ENCODE results near the gene UNC5A. TPM values are rescaled to one million over a fixed set of nuclear protein-coding genes. Genes with fewer than 3 reads are reported as not detected.

UNC5A gene
- polyA plus RNA-seq, 1 of the 3 experiments (the other 2 are of a cell fraction) = 0.46 TPM

DNA sequence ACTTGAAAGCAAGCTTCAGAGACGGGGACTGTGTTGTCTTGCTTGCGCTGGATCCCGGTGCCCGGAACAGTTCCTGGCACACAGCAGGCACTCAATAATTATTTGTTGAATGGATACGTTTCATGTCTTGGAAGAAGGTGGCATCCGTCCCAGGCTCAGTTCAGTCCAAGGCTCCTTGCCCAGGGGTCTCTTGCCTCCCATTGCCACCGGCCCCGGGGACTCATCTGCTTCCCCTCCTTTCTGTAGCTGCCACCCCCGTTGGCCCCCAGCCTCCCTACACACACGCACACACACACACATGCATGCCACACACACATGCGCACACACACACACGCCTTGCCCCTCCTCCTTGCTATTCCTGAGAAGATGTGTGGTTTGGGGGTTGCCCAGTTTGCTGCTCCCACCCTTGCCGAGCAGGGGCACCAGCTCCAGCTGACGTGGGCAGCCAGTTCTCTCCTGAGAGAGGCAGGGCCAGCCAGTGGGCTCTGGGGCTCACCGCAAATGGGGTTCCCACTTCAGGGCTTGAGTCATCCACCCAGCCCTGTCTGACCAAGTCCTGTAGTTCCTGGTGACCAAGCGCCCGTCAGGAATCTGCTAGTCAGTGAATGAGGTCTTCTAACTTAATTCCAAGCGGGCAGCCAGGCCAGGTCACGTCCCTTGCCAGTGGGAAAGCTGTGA lies 47.0 kb downstream of the UNC5A start (continued):
- no peak for TF ChIP-seq TAF1 (IDR thresholded peaks at IDR 0.05; ENCODE audit: borderline replicate concordance, low read depth, low read length)
- TF ChIP-seq NFIC (IDR thresholded peaks at IDR 0.05; ENCODE audit: borderline replicate concordance) = no peak
- no peak for TF ChIP-seq YY1 (IDR thresholded peaks at IDR 0.05; ENCODE audit: low read depth)
- TF ChIP-seq, protein P1, sequence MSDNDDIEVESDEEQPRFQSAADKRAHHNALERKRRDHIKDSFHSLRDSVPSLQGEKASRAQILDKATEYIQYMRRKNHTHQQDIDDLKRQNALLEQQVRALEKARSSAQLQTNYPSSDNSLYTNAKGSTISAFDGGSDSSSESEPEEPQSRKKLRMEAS (IDR thresholded peaks at IDR 0.05; ENCODE audit: low read depth) = no peak
- no peak for TF ChIP-seq ELF1 (IDR thresholded peaks at IDR 0.05)
- no peak for TF ChIP-seq NRF1 (IDR thresholded peaks at IDR 0.05; ENCODE audit: low read depth, low read length)
- no peak for TF ChIP-seq EZH2phosphoT487 (IDR thresholded peaks at IDR 0.05; ENCODE audit: borderline replicate concordance, low read depth)
- TF ChIP-seq MEF2A (IDR thresholded peaks at IDR 0.05; ENCODE audit: borderline replicate concordance, low read depth) = no peak

DNA sequence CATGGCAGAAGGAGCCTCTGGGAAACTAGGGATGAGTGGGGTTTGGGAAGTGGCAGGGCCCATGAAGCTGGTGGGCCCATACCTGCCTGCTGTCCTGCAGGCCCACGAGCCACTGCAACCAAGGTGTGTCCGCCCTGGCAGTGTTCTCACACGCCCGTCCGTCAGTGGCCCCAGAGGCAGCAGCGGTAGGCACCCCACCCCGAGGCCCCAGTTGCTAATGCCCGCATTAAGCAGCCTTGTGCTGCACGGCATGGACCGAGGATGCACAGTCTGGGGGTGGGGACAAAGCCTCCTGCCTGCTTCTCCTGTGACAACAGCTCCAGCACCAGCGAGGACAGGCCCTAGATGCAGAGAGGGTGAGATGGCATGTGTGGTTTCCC lies 47.5 kb downstream of the UNC5A start:
- no peak for DNase-seq
- CTCF ChIA-PET = interaction anchor here (0.8 to 1.6 kb wide), 4 partner anchors 9 to 197 kb away, joined by 3 to 6 read pairs (median 3); no protein-coding TSS in a partner anchor
- Histone ChIP-seq H3K4me2 (no peak overlapping the region), H3K27ac (ENCODE audit: low read depth in 2 of 2, low read length in 1 of 2) (no peak overlapping the region), H3K4me3 (ENCODE audit: low read depth in 2 of 2, low read length in 1 of 2) (no peak overlapping the region), H3K36me3 (replicated peaks in 1 of 2; ENCODE audit: control insufficient read depth in 1 of 2, insufficient read depth in 2 of 2, low read length in 1 of 2) (no peaks in the 10 kb centered on the region), H3K79me2 (ENCODE audit: insufficient read depth) (no peaks in the 10 kb centered on the region), H3F3A (replicated peaks; ENCODE audit: insufficient read depth) (no peaks in the 10 kb centered on the region), H2AFZ (ENCODE audit: low read depth) (no peak overlapping the region), H3K4me1 (ENCODE audit: control insufficient read depth in 1 of 2, insufficient read depth in 2 of 2, low read depth in 1 of 2, low read length in 1 of 2) (peaks cover 0 to 17% of the 10 kb centered on the region in 2 experiments; a peak in 1 of 4 replicates), H3K9me3 (no peaks in the 10 kb centered on the region), H3K9me2 (no peaks in the 10 kb centered on the region), H4K20me1 (ENCODE audit: insufficient read depth) (no peaks in the 10 kb centered on the region), H3K9ac (no peak overlapping the region), H3K27me3 (ENCODE audit: insufficient read depth) (no peaks in the 10 kb centered on the region)
- POLR2A ChIA-PET = interaction anchor here (2.2 kb wide), 1 partner anchor 12 kb away, joined by 7 read pairs; no protein-coding TSS in a partner anchor
- TF ChIP-seq EZH2phosphoT487 (IDR thresholded peaks at IDR 0.05; ENCODE audit: borderline replicate concordance, low read depth) (no peak), MXI1 (IDR thresholded peaks at IDR 0.05; ENCODE audit: low read depth, low read length) (no peak), YY1 (IDR thresholded peaks at IDR 0.05; ENCODE audit: low read depth) (no peak), CHD2 (IDR thresholded peaks at IDR 0.05; ENCODE audit: low read length, partially characterized antibody) (no peak), RCOR1 (IDR thresholded peaks at IDR 0.05; ENCODE audit: low read length) (no peak), GABPA (IDR thresholded peaks at IDR 0.05; ENCODE audit: low read depth) (no peak), TAF1 (IDR thresholded peaks at IDR 0.05; ENCODE audit: borderline replicate concordance, low read depth, low read length) (no peak), EP300 (IDR thresholded peaks at IDR 0.05; ENCODE audit: borderline replicate concordance in 1 of 2, low read depth in 1 of 2, low read length in 1 of 2) (no peak), MEF2A (IDR thresholded peaks at IDR 0.05; ENCODE audit: borderline replicate concordance, low read depth) (no peak), FOXJ3 (CRISPR knock-in tag; IDR thresholded peaks at IDR 0.05) (no peak)
- TF ChIP-seq, protein P2, sequence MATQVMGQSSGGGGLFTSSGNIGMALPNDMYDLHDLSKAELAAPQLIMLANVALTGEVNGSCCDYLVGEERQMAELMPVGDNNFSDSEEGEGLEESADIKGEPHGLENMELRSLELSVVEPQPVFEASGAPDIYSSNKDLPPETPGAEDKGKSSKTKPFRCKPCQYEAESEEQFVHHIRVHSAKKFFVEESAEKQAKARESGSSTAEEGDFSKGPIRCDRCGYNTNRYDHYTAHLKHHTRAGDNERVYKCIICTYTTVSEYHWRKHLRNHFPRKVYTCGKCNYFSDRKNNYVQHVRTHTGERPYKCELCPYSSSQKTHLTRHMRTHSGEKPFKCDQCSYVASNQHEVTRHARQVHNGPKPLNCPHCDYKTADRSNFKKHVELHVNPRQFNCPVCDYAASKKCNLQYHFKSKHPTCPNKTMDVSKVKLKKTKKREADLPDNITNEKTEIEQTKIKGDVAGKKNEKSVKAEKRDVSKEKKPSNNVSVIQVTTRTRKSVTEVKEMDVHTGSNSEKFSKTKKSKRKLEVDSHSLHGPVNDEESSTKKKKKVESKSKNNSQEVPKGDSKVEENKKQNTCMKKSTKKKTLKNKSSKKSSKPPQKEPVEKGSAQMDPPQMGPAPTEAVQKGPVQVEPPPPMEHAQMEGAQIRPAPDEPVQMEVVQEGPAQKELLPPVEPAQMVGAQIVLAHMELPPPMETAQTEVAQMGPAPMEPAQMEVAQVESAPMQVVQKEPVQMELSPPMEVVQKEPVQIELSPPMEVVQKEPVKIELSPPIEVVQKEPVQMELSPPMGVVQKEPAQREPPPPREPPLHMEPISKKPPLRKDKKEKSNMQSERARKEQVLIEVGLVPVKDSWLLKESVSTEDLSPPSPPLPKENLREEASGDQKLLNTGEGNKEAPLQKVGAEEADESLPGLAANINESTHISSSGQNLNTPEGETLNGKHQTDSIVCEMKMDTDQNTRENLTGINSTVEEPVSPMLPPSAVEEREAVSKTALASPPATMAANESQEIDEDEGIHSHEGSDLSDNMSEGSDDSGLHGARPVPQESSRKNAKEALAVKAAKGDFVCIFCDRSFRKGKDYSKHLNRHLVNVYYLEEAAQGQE (IDR thresholded peaks at IDR 0.05; ENCODE audit: low read depth, low read length) = no peak
- TF ChIP-seq, protein P3, sequence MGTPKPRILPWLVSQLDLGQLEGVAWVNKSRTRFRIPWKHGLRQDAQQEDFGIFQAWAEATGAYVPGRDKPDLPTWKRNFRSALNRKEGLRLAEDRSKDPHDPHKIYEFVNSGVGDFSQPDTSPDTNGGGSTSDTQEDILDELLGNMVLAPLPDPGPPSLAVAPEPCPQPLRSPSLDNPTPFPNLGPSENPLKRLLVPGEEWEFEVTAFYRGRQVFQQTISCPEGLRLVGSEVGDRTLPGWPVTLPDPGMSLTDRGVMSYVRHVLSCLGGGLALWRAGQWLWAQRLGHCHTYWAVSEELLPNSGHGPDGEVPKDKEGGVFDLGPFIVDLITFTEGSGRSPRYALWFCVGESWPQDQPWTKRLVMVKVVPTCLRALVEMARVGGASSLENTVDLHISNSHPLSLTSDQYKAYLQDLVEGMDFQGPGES (IDR thresholded peaks at IDR 0.05; ENCODE audit: low read depth, low read length) = no peak
- TF ChIP-seq, protein P4, sequence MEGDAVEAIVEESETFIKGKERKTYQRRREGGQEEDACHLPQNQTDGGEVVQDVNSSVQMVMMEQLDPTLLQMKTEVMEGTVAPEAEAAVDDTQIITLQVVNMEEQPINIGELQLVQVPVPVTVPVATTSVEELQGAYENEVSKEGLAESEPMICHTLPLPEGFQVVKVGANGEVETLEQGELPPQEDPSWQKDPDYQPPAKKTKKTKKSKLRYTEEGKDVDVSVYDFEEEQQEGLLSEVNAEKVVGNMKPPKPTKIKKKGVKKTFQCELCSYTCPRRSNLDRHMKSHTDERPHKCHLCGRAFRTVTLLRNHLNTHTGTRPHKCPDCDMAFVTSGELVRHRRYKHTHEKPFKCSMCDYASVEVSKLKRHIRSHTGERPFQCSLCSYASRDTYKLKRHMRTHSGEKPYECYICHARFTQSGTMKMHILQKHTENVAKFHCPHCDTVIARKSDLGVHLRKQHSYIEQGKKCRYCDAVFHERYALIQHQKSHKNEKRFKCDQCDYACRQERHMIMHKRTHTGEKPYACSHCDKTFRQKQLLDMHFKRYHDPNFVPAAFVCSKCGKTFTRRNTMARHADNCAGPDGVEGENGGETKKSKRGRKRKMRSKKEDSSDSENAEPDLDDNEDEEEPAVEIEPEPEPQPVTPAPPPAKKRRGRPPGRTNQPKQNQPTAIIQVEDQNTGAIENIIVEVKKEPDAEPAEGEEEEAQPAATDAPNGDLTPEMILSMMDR (IDR thresholded peaks at IDR 0.05) = no peak
- TF ChIP-seq, protein P5, sequence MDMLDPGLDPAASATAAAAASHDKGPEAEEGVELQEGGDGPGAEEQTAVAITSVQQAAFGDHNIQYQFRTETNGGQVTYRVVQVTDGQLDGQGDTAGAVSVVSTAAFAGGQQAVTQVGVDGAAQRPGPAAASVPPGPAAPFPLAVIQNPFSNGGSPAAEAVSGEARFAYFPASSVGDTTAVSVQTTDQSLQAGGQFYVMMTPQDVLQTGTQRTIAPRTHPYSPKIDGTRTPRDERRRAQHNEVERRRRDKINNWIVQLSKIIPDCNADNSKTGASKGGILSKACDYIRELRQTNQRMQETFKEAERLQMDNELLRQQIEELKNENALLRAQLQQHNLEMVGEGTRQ (IDR thresholded peaks at IDR 0.05; ENCODE audit: borderline replicate concordance, low read depth, low read length) = no peak
- TF ChIP-seq, protein P6, sequence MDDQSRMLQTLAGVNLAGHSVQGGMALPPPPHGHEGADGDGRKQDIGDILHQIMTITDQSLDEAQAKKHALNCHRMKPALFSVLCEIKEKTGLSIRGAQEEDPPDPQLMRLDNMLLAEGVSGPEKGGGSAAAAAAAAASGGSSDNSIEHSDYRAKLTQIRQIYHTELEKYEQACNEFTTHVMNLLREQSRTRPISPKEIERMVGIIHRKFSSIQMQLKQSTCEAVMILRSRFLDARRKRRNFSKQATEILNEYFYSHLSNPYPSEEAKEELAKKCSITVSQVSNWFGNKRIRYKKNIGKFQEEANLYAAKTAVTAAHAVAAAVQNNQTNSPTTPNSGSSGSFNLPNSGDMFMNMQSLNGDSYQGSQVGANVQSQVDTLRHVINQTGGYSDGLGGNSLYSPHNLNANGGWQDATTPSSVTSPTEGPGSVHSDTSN (IDR thresholded peaks at IDR 0.05) = no peak
- 33% methylated on average over 1 of the region's 11 CpGs for WGBS (ENCODE audit: low lambda C conversion rate)
